HepG2 (cell line): ENCODE measurements around the gene RAPGEF6. TPM values are rescaled to one million over a fixed set of nuclear protein-coding genes. Genes with fewer than 3 reads are reported as not detected.

Source experiments
- AGO2 ChIP-seq: fragments of 200-400 bp; formaldehyde crosslinking; optimal IDR thresholded peaks from 2 replicates; pipeline ENCODE3; 2017; ENCODE audit warnings: mild to moderate bottlenecking, low read depth, low read length, moderate library complexity
- ATAD3A ChIP-seq: sonication (generic); formaldehyde crosslinking; IDR thresholded peaks from 2 replicates; pipeline ENCODE4 v1.4.0; 2020; ENCODE audit warnings: missing genetic modification reagents
- BRD4 ChIP-seq: sonication (generic); formaldehyde crosslinking; IDR thresholded peaks from 2 replicates; pipeline ENCODE4 v1.4.0; 2020; ENCODE audit warnings: missing genetic modification reagents
- DPF2 ChIP-seq: sonication (generic); formaldehyde crosslinking; IDR thresholded peaks from 2 replicates; pipeline ENCODE4 v1.4.0; 2020; ENCODE audit warnings: mild to moderate bottlenecking, low read depth, missing genetic modification reagents, borderline replicate concordance
- GTF3A ChIP-seq: sonication (generic); formaldehyde crosslinking; conservative IDR thresholded peaks from 2 replicates; pipeline ENCODE4 v1.4.0; 2020; ENCODE audit warnings: mild to moderate bottlenecking, missing genetic modification reagents
- KDM5B ChIP-seq: sonication (generic); formaldehyde crosslinking; IDR thresholded peaks from 2 replicates; pipeline ENCODE4 v1.4.0; 2020; ENCODE audit warnings: missing genetic modification reagents, mild to moderate bottlenecking, borderline replicate concordance
- KLF16 ChIP-seq, 2 experiments: sonication (generic) in 1 of 2; formaldehyde crosslinking in 1 of 2; IDR thresholded peaks; 2 replicates each; pipeline versions ENCODE4 v1.6.1 to v1.8.0; 2016 to 2023; ENCODE audit warnings: missing genetic modification reagents in 2 of 2, missing compliant biosample characterization in 1 of 2
- MXI1 ChIP-seq: IDR thresholded peaks from 3 replicates; pipeline ENCODE4 v1.6.1; 2012; ENCODE audit warnings: low read depth, low read length, inconsistent platforms, borderline replicate concordance
- MYPOP ChIP-seq: sonication (generic); formaldehyde crosslinking; IDR thresholded peaks from 2 replicates; pipeline ENCODE4 v1.8.1; 2023; ENCODE audit warnings: mild to moderate bottlenecking, moderate library complexity, missing genetic modification reagents
- NFKBIZ ChIP-seq: IDR thresholded peaks from 2 replicates; pipeline ENCODE4 v1.6.1; 2018; ENCODE audit warnings: missing genetic modification reagents, missing compliant biosample characterization
- NFYB ChIP-seq: sonication (generic); formaldehyde crosslinking; IDR thresholded peaks from 2 replicates; pipeline ENCODE4 v1.4.0; 2020; ENCODE audit warnings: missing genetic modification reagents
- PHF20 ChIP-seq: sonication (generic); formaldehyde crosslinking; IDR thresholded peaks from 2 replicates; pipeline ENCODE4 v1.5.0; 2020; ENCODE audit warnings: mild to moderate bottlenecking, missing genetic modification reagents
- RFX1 ChIP-seq: fragments of 450-650 bp; IDR thresholded peaks from 2 replicates; pipeline ENCODE4 v1.6.1; 2017
- TBX3 ChIP-seq: fragments of 450-650 bp; IDR thresholded peaks from 2 replicates; pipeline ENCODE4 v1.6.1; 2017; ENCODE audit warnings: antibody characterized with exemption, mild to moderate bottlenecking, inconsistent platforms, borderline replicate concordance
- TFDP2 ChIP-seq: sonication (generic); formaldehyde crosslinking; IDR thresholded peaks from 2 replicates; pipeline ENCODE4 v1.4.0; 2020; ENCODE audit warnings: missing genetic modification reagents
- TGIF2 ChIP-seq: IDR thresholded peaks from 2 replicates; pipeline ENCODE4 v1.6.1; 2016; ENCODE audit warnings: control low read depth, missing compliant biosample characterization
- ZBTB8A ChIP-seq: sonication (generic); formaldehyde crosslinking; IDR thresholded peaks from 2 replicates; pipeline ENCODE4 v1.4.0; 2020; ENCODE audit warnings: mild to moderate bottlenecking, low read depth, missing genetic modification reagents, borderline replicate concordance
- ZNF235 ChIP-seq: sonication (generic); formaldehyde crosslinking; IDR thresholded peaks from 2 replicates; pipeline ENCODE4 v1.8.1; 2023; ENCODE audit warnings: mild to moderate bottlenecking, missing genetic modification reagents, borderline replicate concordance
- ZNF343 ChIP-seq: sonication (generic); formaldehyde crosslinking; IDR thresholded peaks from 2 replicates; pipeline ENCODE4 v1.4.0; 2020; ENCODE audit warnings: mild to moderate bottlenecking, missing genetic modification reagents
- ZNF430 ChIP-seq: sonication (generic); formaldehyde crosslinking; IDR thresholded peaks from 2 replicates; pipeline ENCODE4 v1.9.0; 2021; ENCODE audit warnings: mild to moderate bottlenecking, missing genetic modification reagents
- ZNF44 ChIP-seq: sonication (generic); formaldehyde crosslinking; IDR thresholded peaks from 2 replicates; pipeline ENCODE4 v1.5.1; 2020; ENCODE audit warnings: mild to moderate bottlenecking, missing genetic modification reagents
- ZNF547 ChIP-seq: sonication (generic); formaldehyde crosslinking; IDR thresholded peaks from 2 replicates; pipeline ENCODE4 v1.5.1; 2020; ENCODE audit warnings: mild to moderate bottlenecking, missing genetic modification reagents
- ZNF614 ChIP-seq: IDR thresholded peaks from 2 replicates; pipeline ENCODE4 v1.6.1; 2018; ENCODE audit warnings: missing biosample characterization, missing genetic modification reagents, inconsistent platforms, borderline replicate concordance
- ZNF770 ChIP-seq: sonication (generic); formaldehyde crosslinking; IDR thresholded peaks from 2 replicates; pipeline ENCODE4 v1.5.0; 2020; ENCODE audit warnings: mild to moderate bottlenecking, missing genetic modification reagents
- ZZZ3 ChIP-seq: sonication (generic); formaldehyde crosslinking; IDR thresholded peaks from 2 replicates; pipeline ENCODE4 v1.4.0; 2020; ENCODE audit warnings: missing genetic modification reagents, mild to moderate bottlenecking, borderline replicate concordance
- polyA plus RNA-seq, 8 experiments: library from polyadenylated mRNA; depleted of rRNA in 3 of 8; stranded (reverse) in 7 of 8; unstranded in 1 of 8; fragments of >200 nt; fragmentation: Illumina TruSeq in 4 of 8; extraction: Trizol in 4 of 8; gene quantifications; 2 replicates each; pipeline versions ENCODE4 v1.2.1 to v1.2.3, GENCODE V29; 2011 to 2016; ENCODE audit warnings: low read depth in 4 of 8, missing spikeins in 1 of 8, mixed read lengths in 1 of 8; ENCODE audit not compliant: insufficient read depth in 1 of 8
- total RNA-seq, 5 experiments: library from RNA; depleted of rRNA; stranded (reverse); fragments of >200 nt; fragmentation: Illumina TruSeq; extraction: Trizol; gene quantifications; 2 replicates each; pipeline ENCODE4 v1.2.3, GENCODE V29; 2016; ENCODE audit warnings: low read depth in 1 of 5
- TF ChIP-seq, protein P1 (sequence below): sonication (generic); formaldehyde crosslinking; IDR thresholded peaks from 2 replicates; pipeline ENCODE4 v1.4.0; 2020; ENCODE audit warnings: low read depth, mild to moderate bottlenecking, missing genetic modification reagents

Gene RAPGEF6
- total and polyA plus RNA-seq, 2 of the 13 experiments (the other 11 are each of a cell fraction or from before 2014, with no cell fraction given): 7.7 to 24.6 TPM

DNA sequence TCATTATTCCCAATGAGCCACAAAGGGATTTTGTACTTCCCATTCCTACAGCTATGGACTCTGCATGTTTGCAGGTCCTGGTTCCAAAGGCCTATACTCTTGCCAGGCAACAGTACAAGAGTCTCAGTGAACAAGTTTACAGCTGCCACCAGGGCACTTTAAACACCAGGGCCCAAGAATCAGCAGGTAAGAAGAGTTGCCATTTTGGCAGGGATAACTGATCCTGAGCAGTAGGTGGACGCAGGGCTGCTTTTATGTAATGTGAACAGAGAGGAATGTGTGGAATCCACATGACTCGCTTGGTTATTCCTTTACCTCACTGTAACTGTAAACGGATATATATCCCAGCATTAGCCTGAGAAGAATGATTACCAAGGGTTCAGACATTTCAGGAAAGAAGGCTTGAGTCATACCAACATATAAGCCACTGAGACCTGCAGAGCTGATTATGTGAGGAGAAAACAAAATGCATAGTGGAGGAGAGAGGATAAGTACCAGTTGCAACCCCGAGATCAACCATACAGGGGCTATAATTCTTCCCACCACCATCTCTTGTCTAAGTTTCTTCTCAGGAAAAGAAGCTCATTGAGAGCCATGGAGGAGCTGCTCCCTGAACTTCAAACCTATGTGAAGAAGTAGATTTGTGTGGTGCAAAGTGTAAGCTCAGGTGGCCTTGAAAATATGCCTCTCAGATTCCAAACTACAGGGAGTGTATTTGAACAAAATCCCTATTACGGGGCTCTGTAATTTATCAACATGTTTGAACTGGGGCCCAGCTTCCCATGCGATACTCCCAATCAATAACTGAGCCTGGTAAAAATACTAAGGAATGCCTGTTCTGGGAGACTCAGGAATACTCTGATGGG is 24.6 kb downstream of the RAPGEF6 start (continued):
- TF ChIP-seq ZNF770 (CRISPR knock-in tag): no peak
- TF ChIP-seq ZNF235 (CRISPR knock-in tag): no peak
- TF ChIP-seq NFKBIZ (CRISPR knock-in tag): no peak
- no peak for TF ChIP-seq PHF20 (CRISPR knock-in tag)
- no peak for TF ChIP-seq ZBTB8A (CRISPR knock-in tag)
- TF ChIP-seq AGO2: no peak
- no peak for TF ChIP-seq NFYB (CRISPR knock-in tag)
- TF ChIP-seq ZNF614 (CRISPR knock-in tag): no peak; the same call in 1 of the 2 replicates
- TF ChIP-seq KDM5B (CRISPR knock-in tag): no peak
- no peak for TF ChIP-seq ZNF430 (CRISPR knock-in tag)
- TF ChIP-seq TBX3: no peak; the same call in 1 of the 2 replicates
- no peak for TF ChIP-seq ATAD3A (CRISPR knock-in tag)
- no peak for TF ChIP-seq RFX1
- no peak for TF ChIP-seq KLF16 (CRISPR knock-in tag; IDR thresholded peaks at IDR 0.05)
- TF ChIP-seq ZNF547 (CRISPR knock-in tag): no peak
- no peak; the same call in 2 of the 3 replicates for TF ChIP-seq MXI1
- no peak for TF ChIP-seq BRD4 (CRISPR knock-in tag)
- 0 out of 2 replicates have a peak, but pooled peaks have one; percentile 48 for TF ChIP-seq MYPOP (CRISPR knock-in tag)
- TF ChIP-seq, protein P1, sequence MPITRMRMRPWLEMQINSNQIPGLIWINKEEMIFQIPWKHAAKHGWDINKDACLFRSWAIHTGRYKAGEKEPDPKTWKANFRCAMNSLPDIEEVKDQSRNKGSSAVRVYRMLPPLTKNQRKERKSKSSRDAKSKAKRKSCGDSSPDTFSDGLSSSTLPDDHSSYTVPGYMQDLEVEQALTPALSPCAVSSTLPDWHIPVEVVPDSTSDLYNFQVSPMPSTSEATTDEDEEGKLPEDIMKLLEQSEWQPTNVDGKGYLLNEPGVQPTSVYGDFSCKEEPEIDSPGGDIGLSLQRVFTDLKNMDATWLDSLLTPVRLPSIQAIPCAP: no peak
- no peak for TF ChIP-seq ZNF343 (CRISPR knock-in tag)
- TF ChIP-seq TGIF2 (CRISPR knock-in tag): 0 out of 2 replicates have a peak, but pooled peaks have one; percentile 17
- TF ChIP-seq GTF3A (CRISPR knock-in tag): no peak
- TF ChIP-seq DPF2 (CRISPR knock-in tag): peak; percentile 48; the same call in 1 of the 2 replicates
- TF ChIP-seq TFDP2 (CRISPR knock-in tag): no peak
- no peak for TF ChIP-seq ZZZ3
- no peak for TF ChIP-seq ZNF44 (CRISPR knock-in tag)
